GM21529 (cell line): Measurements from ENCODE around the gene BRD8.
"Not testable (repeated sequence)": the region's sequence is repeated elsewhere in the genome, so short reads cannot be mapped to it uniquely, and the experiment has no call there.

ENCODE experiments used
- ATAC-seq: cut with Tn5 transposase; IDR thresholded peaks from one replicate; pipeline ENCODE4 v1.9.1; 2021; ENCODE audit not compliant: unreplicated experiment

The BRD8 gene

DNA sequence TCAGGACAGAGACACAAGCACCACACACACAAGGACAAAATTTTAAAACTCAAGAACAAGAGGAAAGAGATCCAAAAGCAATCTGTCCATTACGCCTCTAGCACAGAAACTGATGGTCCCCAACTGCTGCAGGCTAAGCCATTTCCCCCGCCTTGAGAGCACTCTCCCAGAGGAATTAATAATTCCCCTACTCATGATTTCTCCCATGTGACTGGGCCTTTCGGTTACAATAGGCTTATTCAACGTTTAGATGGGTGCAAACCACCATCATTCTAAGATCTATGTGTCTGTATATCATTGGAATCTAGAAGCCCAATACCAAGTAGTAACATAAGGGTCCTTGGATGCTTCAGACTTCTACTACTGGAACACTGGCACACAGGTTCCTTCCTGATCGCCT is 18.8 kb downstream of the BRD8 start:
- ATAC-seq, result no peak

DNA sequence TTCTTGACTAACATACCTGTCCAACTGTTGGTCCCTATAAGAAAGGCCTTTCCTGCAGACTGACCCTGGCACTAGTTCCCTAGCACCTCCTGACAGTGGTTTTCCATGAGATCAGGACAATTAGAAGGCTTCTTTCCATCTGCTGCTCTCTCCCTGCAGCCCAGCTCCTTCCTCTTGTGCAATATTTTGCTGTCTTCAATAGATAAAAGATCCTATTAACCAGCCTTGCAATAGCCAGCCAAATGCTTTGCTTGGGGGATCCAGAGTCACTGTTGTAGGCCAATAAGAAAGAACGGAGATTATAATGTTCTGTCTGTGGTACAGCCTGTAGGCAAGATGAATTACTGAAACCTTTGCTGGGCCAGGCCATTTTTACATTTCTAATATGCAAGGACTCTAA is 20.8 kb downstream of the BRD8 start:
- no peak for ATAC-seq

DNA sequence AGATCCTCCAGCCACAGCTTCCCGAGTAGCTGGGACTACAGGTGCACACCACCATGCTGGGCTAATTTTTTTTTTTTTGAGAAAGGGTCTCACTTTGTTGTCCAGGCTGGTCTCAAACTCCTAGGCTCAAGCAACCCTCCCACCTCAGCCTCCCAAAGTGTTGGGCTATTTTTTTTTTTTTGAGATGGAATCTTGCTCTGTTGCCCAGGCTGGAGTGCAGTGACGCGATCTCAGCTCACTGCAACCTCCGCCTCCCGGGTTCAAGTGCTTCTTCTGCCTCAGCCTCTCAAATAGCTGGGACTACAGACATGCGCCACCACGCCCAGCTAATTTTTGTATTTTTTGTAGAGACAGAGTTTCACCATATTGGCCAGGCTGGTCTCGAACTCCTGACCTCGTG is 22.5 kb downstream of the BRD8 start:
- not testable (repeated sequence) for ATAC-seq

DNA sequence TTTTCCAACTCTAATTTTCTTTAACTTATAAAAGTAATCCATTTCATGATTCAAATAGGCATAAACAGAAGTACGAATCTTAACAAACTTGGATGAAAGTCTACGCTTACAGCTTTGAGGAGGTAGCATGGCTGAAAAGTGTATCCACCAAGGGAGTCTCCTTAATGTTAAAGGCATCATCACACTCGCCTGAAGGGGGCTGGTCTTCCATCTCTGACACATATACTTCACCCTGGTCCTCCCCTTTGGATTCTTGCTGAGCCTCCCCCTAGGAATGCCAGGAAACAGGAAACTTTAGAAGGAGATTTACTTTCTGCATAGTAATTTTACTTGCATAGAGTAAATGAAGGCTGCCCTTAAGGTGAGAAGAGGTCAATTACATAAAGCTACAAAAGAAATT is 28.9 kb downstream of the BRD8 start:
- no peak for ATAC-seq

DNA sequence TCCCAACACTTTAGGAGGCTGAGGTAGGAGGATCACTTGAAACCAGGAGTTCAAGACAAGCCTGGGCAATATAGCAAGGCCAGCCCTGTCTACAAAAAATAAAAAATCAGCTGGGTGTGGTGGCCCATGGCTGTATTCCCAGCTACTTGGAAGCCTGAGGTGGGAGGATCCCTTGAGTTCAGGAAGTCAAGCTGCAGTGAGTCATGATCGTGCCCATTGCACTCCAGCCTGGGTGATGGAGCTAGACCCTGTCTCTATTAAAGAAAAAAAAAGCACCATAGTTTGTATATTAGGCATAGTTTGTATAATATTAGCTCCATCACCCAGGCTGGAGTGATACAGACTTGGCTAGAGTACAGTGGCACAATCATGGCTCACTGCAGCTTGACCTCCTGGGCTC is 29.6 kb downstream of the BRD8 start:
- no peak for ATAC-seq

DNA sequence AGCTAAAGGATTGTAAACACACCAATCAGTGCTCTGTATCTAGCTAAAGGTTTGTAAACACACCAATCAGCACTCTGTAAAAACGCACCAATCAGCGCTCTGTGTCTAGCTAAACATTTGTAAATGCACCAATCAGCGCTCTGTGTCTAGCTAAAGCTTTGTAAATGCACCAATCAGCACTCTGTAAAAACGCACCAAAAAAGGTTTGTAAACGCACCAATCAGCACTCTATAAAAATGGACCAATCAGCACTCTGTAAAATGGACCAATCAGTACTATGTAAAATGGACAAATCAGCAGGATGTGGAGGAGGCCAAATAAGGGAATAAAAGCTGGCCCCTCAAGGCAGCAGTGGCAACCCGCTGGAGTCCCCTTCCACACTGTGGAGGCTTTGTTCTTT is 34.9 kb downstream of the BRD8 start:
- ATAC-seq, result not testable (repeated sequence)

DNA sequence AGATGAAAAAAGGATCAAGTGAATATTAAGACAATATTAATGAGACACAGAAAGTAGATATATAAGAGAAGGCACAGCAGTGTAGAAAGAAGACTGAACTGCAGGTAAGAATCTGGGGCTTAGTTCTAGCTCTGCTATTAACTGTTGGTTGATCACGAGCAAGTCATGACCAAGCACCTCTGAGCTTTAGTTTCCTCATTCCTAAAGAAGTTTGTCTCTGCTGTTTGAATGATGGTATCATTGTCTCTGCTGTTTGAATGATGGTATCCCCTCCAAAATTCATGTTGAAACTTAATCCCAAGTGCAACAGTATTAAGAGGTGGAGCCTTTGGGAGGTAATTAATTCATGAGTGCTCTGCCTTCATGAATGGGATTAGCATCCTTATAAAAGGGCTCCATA is 36.7 kb downstream of the BRD8 start:
- ATAC-seq, result no peak

DNA sequence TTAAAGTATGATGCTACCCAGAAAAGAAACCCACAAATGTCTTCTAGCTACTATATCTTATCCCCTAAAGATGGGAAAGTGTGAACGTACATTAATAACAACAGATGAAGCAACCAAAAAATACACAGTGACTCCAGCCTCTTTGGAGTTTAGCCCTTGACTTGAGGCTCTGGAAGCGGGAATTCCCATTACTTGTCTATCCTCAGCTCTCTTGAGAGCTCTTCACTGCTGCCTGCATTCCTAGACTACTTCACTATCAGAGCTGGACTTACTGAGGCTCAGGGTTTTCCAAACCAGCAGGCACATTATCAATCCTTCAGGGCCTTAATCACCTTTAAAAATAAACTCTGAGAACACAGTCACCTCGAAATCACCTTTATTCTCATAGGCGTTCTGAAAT is 38.2 kb downstream of the BRD8 start:
- no peak for ATAC-seq

DNA sequence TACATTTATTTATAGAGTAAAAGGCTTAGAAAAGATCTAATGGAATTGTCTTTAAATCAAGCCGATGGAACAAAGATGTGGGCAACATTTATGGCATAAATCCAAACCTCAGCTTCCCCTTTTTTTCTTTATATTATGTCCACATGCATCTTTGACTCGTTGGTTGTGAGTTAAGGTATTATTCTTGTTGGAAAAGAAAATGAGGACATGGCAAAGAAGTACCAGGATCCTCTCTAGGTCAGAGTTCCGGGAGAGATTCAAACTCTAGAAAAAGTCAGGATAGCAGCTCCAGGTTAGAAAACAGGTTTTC is 38.7 kb downstream of the BRD8 start:
- no peak for ATAC-seq

DNA sequence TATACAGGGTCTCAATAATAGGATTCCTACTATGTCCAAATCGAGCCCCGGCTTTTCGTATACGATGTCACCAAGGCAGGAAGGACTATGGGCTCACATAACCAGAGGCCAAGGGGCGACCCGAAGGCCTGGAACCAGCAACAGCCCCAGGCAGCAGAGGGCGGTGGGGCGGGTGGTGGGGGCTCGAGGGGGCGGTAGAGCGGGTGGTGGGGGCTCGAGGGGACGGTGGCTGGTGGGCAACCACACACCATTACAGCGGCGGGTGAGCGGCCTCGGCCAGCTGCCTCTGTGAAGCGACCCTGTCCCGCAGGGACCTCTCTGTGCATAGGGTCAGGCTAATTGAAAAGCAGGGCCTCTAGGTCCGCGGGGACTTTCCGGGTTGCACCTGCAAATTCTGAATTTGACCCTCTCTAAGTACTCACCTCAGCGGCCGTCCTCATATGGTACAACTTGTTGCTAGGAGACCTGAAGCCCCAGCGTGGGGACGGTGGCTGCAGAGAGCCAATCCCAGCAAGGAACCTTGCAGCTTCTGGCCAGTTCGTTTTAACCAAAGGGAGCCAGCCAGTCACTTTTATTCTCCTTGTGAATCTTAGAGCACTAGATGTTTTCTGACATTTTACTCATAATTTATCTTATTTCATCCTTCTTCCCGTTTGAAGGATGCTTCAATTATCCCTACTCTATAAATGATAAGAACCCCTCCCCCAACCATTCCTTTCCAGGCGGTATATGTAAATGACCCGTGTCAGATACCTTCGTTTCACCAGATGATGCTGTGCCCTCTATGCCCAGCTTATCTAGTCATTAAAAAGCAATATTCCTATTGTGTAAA is 39.3 kb downstream of the BRD8 start, which contains the start of gene NME5:
Gene NME5 (minus strand): TSS at position 480 of the 832 bp plus-strand sequence. CDS start 648 bp downstream, outside the sequence.
- no peak for ATAC-seq

DNA sequence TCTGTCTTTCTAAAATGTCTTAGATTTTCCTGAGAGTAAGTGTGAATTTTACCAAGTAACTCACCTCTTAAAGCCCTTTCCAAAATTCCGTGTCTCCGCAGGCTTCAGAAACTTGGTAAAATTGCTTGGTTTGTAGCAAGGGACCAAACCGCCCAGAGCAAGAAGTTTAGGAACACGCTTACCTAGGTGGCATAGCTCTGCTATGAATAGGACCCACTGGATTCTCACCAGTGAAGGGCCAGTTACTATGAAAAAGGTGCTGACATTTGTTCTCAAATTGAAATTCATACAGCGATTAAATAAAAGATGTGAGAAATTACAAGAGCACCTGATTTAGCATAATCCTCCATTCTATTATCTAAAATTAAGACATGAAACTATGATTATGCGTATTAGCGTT is 45.9 kb downstream of the BRD8 start:
- ATAC-seq, result no peak

DNA sequence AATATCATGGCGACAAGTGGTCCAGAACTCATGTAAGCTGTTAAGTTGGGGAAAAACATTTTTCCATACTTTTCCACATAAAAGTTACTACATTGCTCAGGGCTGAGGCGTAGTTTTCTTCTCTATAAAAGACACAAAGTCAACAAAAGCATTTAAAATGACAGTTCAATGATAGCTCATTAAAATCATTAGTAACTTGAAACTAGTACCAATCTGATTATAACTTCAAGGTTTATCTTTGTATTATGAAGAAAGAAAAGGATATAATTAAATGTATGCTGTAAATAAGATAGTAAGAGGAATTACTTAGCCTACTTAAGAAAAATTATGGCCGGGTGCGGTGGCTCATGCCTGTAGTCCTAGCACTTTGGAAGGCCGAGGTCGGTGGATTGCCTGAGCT is 49.1 kb downstream of the BRD8 start:
- no peak for ATAC-seq

DNA sequence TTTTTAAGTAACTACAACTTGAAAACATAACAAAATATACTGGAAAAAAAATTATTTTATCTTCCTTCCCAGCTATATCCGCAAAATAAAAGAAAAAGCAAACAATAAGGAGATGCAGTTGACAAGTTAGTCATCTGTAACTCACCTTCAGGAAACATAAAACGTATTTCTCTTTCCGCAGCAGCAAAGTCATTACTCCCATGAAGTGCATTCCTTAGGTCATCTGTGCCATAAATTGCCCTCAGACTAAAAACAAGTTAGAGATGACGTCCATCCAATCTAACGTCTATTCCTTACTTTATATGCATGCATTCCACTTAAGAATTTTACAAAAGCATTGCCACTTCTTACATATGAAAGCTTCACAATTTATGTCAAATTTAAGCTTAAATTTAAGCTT is 50.1 kb downstream of the BRD8 start:
- no peak for ATAC-seq

DNA sequence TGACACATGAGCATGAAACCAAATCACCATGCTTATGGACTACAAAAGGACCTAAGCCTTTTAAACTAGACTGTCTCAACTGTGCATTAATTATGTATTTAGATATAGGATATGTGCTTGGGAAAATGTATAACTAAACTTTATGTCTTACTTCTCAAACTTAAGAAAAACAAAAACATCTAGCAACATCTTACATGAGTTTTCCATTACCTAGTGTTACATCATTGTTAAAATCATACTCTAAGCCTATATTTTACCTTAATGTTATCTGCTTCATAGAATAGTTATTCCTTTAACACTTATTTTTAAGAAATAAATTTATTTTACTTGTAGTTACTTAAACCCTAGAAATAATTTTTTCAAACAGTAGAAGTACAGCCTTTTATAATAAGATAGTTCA is 63.2 kb downstream of the BRD8 start:
- no peak for ATAC-seq

DNA sequence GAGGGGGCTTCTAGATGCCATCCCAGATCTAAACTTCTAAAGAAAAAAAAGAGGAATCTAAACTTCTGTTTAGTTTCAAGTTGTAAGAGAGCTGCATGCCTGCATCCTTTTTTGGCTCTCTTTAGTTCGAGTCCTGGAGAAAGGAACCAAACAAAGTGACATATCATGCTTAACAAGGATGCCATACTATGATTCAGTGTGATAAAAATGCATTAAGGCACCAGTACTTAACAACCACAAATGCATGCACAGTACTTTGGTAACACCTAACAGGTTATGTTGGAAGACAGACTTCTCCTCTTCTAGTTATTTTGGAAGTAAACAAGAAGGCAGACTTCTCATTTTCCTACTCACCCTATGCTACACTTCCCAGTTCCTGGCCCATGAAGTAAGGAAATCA is 66.5 kb downstream of the BRD8 start:
- ATAC-seq, result no peak

DNA sequence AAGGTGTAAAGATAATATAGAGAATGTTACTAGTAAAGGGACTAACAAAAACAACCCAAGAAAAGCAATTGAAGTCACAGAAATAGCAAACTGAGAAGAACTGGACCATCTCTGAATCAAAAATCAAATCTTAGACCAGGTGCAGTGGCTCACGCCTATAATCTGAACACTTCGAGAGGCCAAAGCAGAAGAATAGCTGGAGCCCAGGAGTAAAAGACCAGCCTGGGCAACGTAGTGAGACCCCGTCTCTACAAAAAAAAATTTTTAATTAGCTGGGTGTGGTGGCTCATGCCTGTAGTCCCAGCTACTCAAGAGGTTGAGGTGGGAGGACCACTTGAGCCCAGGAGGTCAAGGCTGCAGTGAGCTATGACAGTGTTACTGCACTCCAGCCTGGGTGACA is 67.2 kb downstream of the BRD8 start:
- no peak for ATAC-seq

DNA sequence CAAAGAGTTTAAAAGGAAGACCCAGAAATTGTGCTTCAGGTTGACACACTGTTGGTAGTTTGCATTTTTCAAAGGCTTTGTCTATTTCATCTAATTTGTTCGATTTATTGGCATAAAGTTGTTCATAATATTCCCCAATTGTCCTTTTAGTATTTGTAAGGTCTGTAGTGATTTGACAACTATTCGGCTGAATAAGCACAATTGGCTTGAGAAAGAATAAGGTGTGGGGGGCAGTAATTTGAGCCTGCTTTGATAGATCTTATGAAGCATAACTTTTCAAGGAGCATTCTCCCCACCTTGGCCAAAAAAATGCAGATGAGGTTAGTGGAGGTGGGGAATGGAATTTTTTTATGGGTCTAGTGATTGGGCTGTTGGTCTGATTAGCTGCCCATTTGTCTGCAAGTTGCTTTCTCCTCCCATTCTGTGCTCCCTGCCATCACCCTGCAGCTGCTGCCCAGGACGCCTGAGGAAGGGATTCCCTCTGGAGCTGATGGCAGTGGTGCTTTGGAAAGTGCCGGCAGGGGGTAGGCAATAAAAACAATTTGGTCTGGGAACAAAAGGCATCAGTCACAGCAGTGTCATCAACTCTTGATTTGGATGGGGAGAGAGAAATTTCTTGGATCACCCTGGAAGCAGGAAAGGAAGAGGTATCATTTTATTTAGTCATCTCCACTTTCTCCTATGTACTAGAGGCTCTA is 68.0 kb downstream of the BRD8 start:
- no peak for ATAC-seq

DNA sequence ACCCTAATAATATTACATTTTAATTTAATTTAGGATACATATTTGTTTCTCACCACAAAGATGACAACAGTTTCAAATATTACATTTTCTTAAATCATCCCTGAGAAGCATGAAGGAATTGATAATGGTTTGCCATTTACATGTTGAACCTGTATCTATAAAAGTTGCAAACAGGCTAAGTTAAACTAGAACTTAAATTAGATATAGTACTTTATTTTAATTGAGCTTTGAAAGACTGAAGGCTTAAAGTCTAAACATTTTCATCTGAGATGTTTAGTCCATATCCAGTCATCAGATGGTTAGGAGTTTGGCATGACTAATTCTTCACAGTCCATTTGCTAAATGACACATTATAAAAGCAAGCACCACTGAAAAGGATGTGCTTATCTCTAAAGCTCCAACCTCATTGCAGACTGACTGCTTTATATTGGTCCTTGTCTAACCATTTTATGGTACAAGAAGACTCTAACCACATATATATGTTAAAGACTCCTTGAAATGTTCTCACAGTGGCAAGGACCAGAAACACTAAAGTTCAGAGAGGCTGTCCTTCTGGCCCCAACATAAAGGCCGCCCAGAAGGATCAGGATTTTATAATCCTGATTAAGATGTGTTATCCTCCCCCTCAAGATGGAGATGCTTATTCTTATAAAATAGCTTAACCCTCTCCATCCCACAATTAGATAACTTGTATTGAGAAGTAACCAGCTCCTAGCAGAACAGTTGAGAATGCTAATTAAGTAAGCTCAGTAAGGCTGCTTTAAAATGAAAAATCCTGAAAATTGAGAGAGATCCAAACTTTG is 68.8 kb downstream of the BRD8 start:
- ATAC-seq, result no peak

DNA sequence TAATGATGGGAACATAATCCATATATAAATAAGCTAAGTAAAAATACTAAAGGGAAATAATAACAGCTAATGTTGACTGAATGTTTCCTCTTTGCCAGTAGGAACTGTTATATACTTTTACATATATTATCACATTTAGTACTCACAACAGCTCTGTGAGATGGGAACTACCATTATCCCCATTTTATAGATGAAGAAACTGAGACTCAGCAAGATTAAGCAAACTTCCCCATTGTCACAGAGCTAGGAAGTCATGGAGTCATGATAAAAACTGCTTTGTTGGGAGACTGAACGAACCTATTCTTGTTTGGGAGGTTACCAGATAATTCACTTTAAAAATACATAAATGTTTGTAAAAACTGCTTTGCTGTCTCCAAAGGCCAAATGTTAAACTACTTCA is 71.2 kb downstream of the BRD8 start:
- ATAC-seq, result no peak

DNA sequence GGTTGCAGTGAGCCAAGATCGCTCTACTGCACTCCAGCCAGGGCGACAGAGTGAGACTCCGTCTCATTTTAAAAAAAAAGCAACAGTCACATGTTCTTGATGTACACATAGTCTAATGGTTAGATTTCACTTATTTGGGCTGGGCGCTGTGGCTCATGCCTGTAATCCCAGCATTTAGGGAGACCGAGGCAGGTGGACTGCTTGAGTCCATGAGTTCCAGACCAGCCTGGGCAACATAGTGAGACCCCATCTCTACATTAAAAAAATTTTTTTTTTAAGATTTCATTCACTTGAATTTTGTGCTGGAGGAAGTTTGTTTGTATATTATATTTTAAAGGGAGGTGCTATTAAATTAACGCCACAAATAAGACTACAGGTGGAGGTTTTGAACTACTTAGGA is 72.7 kb downstream of the BRD8 start:
- ATAC-seq, result no peak

DNA sequence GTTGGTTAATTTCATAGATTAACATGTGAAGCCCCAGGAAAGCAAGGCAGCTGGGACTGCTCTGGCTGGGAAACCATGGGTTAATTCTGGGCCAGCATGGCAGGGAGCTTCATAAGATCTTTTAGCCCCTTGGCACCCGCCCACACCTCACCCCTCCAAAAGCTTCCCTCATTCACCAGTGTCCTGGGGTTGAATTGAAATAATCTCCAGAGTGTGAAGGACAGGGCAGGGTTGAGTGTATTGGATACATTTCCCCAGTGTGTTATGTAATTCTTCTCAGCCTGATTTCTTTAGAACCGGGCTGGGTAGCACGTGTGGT is 75.2 kb downstream of the BRD8 start:
- ATAC-seq, result no peak
